ENCODE data around the gene MERTK. TPM values are rescaled to one million over a fixed set of nuclear protein-coding genes. Genes with fewer than 3 reads are reported as not detected.
"Not testable (repeated sequence)": the region's sequence is repeated elsewhere in the genome, so short reads cannot be mapped to it uniquely, and the experiment has no call there.

The MERTK gene
- total RNA-seq, 2 experiments from 2014 or later: 0.09 to 0.30 TPM

DNA sequence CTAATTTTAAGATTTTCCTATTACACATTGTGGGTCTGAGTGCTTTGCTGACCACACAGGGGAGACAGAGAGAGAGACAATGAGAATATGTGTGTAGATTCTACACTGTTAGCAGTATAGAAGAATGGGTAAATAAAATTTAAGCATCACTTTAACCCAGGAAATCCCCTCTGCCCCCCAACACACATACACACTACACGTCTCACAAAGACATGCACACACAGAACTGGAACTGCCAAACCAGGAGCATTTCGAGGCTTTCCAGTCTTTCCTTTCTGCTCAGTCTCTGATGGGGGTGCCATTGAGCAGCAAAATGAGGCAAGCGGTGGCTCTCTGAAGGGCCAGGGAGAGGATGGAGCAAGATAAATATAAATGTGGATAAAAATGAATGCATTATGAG, 2.5 kb downstream of the MERTK start:
- no peaks in the 10 kb centered on the region for H3K36me3 Mint-ChIP-seq
- H3K9me3 Mint-ChIP-seq (ENCODE audit: low read depth): no peaks in the 10 kb centered on the region
- H3K4me3 Mint-ChIP-seq: no peak overlapping the region
- ATAC-seq (no peak), DNase-seq (no peak)
- H3K27me3 Mint-ChIP-seq: peaks cover 44% of the 10 kb centered on the region
- peaks cover 17% of the 10 kb centered on the region for H3K4me1 Mint-ChIP-seq
- no peak overlapping the region for H3K27ac Mint-ChIP-seq
- CTCF ChIA-PET: interaction anchor here (1.2 kb wide), 1 partner anchor 13 kb away, joined by 4 read pairs; no protein-coding TSS in a partner anchor

DNA sequence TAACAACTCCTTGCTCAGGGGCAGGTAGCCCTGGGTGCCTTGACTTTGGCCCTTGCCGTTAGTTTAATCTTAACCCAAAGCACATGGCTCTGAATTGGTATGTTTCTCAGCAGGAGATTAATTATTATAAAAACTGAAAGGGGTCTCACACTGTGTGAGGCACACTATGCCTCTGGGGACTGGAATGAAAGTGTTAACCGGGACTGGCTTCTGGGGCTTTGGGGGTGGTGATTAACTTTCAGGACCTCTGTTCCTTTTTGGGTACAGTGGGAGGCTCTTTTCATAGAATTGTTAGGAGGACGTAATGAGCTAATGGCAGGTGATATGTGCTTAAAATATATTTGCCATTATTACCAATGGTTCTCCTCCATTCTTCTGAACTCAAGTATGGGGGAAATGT, 5.1 kb downstream of the MERTK start:
- no peak for ATAC-seq
- Mint-ChIP-seq H3K36me3 (no peaks in the 10 kb centered on the region), H3K9me3 (ENCODE audit: low read depth) (no peaks in the 10 kb centered on the region), H3K4me1 (peaks cover 20% of the 10 kb centered on the region), H3K4me3 (no peak overlapping the region), H3K27ac (no peak overlapping the region), H3K27me3 (peaks cover 36% of the 10 kb centered on the region)
- CTCF ChIA-PET: interaction anchor here (2.4 kb wide), 1 partner anchor 16 kb away, joined by 5 read pairs; no protein-coding TSS in a partner anchor
- DNase-seq: no peak

DNA sequence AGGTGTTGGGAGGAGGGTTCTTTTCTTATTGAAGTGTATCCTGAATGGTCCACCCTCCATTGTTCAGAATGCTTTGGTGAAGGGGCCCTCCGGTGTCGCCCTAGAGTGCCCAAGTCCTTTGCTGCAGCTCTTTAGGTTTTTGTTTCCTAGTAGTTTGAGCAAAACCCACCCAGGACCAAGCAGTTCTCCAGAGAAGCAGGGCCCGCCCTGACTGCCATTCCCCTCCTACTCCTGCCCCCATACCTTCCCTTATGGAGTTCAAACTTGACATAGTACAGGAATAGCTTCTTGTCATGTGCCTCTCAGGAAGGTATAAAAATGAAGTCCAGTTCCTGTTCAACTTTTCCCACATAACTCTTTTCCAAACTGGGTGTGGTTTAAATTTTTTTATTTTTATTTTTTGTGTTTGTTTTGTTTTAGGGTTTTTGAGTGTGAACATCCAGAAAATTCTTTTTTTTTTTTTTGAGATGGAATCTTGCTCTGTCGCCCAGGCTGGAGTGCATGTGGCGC, 5.6 kb downstream of the MERTK start:
- no peak overlapping the region for H3K27ac Mint-ChIP-seq
- H3K36me3 Mint-ChIP-seq: no peaks in the 10 kb centered on the region
- no peaks in the 10 kb centered on the region for H3K9me3 Mint-ChIP-seq (ENCODE audit: low read depth)
- DNase-seq (no peak), ATAC-seq (no peak)
- peaks cover 20% of the 10 kb centered on the region for H3K4me1 Mint-ChIP-seq
- H3K27me3 Mint-ChIP-seq: peaks cover 34% of the 10 kb centered on the region
- H3K4me3 Mint-ChIP-seq: no peak overlapping the region
- CTCF ChIA-PET: interaction anchor here (2.4 kb wide), 1 partner anchor 16 kb away, joined by 5 read pairs; no protein-coding TSS in a partner anchor

DNA sequence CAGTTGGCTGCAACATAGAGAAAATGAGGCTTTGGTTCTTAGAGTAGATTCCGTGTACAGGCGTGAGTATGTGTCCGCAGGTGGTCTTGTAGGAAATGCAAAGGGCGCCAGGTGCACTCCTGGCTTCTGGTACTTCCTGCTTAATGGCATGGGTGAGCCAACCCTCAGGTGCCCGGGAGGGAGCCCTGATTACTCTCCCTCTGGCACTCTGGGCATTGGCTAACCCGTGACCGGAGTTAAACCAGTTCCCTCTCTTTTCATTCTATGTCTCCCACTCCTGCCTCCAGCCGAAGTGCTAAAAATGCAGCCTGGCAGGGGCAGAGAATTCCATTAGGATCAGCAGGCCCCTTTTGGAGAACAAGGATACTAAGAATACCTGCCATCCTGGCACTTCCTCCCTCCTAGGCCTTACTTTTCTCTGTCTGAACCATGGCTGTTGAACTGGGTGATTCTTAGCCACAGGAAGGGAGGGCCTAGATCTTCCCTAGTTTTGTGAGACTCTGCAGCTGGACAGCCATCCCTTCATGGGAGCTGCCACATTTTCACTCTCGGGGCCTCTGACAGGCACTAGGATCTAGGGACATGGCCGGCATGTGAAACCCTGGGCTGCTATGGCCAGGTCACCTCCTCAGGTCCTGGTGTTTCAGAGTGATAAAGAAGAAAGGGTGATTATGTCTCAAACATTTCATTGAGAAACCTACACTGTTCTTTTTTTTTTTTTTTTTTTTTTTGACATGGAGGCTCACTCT, 6.5 kb downstream of the MERTK start:
- Mint-ChIP-seq H3K4me3 (no peak overlapping the region), H3K27me3 (peaks cover 25% of the 10 kb centered on the region), H3K9me3 (ENCODE audit: low read depth) (no peaks in the 10 kb centered on the region), H3K4me1 (peaks cover 14% of the 10 kb centered on the region), H3K36me3 (no peaks in the 10 kb centered on the region), H3K27ac (no peak overlapping the region)
- CTCF ChIA-PET: interaction anchor here (2.4 kb wide), 1 partner anchor 17 kb away, joined by 5 read pairs; no protein-coding TSS in a partner anchor
- DNase-seq (no peak), ATAC-seq (no peak)

DNA sequence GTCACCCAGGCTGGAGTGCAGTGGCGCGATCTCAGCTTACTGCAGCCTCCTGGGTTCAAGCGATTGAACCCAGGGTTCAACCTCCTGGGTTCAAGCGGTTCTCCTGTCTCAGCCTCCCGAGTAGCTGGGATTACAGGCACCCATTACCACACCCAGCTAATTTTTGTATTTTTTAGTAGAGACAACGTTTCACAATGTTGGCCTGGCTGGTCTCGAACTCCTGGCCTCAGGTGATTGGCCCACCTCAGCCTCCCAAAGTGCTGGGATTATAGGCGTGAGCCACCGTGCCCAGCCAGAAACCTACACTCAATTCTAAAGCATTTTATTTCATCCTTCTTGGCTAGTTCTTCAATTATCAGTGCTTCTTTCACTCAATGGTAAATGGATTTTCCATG, 7.1 kb downstream of the MERTK start:
- Mint-ChIP-seq H3K4me1 (peaks cover 14% of the 10 kb centered on the region), H3K27me3 (peaks cover 19% of the 10 kb centered on the region)
- ATAC-seq; CTCF ChIA-PET; DNase-seq; H3K9me3 Mint-ChIP-seq (ENCODE audit: low read depth); H3K27ac Mint-ChIP-seq; H3K36me3 Mint-ChIP-seq; H3K4me3 Mint-ChIP-seq: not testable (repeated sequence)

DNA sequence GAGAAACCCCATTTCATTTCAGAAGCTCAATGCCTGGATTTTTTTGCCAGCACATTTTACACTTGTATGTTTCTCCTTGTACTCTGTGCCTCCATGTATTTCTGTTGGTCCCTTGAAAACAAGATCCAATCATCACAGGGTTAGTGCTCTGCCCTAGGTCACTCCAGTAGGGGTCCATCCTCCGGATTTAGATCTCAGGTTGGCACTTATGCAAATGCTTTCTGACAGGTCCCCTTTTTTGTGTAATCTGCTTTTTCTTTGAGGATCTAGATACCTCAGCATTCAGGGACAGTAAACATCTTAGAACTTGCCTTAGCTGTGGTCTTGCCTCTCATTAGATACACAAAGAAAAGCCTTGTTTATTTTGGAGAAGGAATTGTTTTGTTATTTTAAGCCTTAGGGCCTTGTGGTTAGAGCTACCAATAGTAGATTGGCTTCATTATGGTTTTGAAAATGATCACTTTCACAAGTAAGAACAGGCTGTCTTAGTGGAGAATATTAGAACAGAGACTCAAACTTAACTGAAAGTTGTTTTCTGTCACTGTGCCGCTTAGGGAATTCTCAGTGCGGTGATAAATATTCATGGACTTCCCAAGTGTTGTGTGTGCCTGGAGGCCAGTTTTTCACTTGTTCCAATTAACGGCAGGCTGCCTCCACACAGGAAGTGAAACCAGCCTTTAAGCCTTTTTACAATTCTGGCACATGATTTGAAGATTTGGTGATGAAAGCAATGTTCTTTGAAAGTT, 7.8 kb downstream of the MERTK start:
- DNase-seq (no peak), ATAC-seq (no peak)
- no peaks in the 10 kb centered on the region for H3K36me3 Mint-ChIP-seq
- no peak overlapping the region for H3K27ac Mint-ChIP-seq
- H3K4me3 Mint-ChIP-seq: no peak overlapping the region
- no peaks in the 10 kb centered on the region for H3K9me3 Mint-ChIP-seq (ENCODE audit: low read depth)
- H3K27me3 Mint-ChIP-seq: peaks cover 15% of the 10 kb centered on the region
- CTCF ChIA-PET: no interaction called here
- H3K4me1 Mint-ChIP-seq: peaks cover 9% of the 10 kb centered on the region

DNA sequence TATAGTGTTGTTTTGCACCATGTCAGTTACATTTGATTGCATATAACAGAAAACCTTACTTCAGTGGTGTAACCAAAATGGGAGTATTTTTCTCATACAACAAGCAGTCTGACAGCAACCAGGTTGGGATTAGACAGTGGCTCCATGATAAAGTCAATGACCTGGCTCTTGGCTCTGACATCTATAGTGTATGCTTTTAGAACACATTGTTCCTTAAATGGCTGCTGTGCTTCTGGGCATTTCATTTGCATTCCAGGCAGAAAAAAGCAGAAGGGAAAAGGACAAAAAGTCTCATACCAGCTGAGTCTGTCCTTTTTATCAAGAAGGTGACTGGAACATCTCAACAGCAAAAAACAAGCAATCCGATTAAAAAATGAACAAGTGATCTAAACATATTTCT, 10.2 kb downstream of the MERTK start:
- Mint-ChIP-seq H3K27me3 (peaks cover 8% of the 10 kb centered on the region), H3K27ac (no peak overlapping the region), H3K36me3 (no peaks in the 10 kb centered on the region), H3K9me3 (ENCODE audit: low read depth) (no peaks in the 10 kb centered on the region), H3K4me1 (peaks cover 9% of the 10 kb centered on the region), H3K4me3 (no peak overlapping the region)
- ATAC-seq (no peak), DNase-seq (no peak)
- CTCF ChIA-PET: no interaction called here

DNA sequence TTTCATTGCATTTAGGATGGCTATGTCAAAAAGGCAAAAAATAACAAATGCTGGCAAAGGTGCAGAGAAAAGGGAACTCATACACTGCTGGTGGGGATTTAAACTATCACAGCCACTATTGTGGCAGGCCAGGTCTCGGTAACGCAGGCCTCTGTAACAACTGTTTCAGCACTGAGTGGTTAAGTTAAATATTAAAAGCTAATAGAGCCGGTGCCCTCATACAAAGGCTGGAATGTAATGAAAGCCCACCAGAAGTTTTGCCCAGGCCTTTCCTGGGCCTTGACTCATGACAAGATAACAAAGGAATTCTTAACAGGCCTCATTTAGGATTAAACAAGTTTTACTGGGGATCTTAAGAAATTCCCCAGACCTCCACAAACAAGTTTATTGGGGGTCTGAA, 10.7 kb downstream of the MERTK start:
- Mint-ChIP-seq H3K9me3 (ENCODE audit: low read depth) (no peaks in the 10 kb centered on the region), H3K4me1 (peaks cover 9% of the 10 kb centered on the region), H3K4me3 (no peak overlapping the region), H3K27ac (no peak overlapping the region), H3K36me3 (no peaks in the 10 kb centered on the region), H3K27me3 (peaks cover 8% of the 10 kb centered on the region)
- CTCF ChIA-PET: no interaction called here
- DNase-seq: no peak
- no peak for ATAC-seq

DNA sequence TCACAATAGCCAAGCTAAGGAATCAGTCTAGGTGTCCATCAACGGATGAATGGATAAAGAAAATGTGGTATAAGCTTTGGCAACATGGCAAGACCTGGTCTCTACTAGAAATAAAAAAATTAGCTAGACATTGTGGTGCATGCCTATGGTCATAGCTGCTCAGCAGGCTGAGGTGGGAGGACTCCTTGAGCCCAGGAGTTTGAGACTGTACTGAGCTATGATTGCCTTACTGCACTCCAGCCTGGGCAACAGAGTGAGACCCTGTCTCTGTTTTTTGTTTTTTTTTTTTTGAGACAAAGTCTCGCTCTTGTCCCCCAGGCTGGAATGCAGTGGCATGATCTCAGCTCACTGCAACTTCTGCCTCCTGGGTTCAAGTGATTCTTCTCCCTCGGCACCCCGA, 11.6 kb downstream of the MERTK start:
- peaks cover 10% of the 10 kb centered on the region for H3K27me3 Mint-ChIP-seq
- DNase-seq; H3K27ac Mint-ChIP-seq; H3K4me3 Mint-ChIP-seq; CTCF ChIA-PET; H3K36me3 Mint-ChIP-seq; H3K4me1 Mint-ChIP-seq; H3K9me3 Mint-ChIP-seq (ENCODE audit: low read depth); ATAC-seq: not testable (repeated sequence)

DNA sequence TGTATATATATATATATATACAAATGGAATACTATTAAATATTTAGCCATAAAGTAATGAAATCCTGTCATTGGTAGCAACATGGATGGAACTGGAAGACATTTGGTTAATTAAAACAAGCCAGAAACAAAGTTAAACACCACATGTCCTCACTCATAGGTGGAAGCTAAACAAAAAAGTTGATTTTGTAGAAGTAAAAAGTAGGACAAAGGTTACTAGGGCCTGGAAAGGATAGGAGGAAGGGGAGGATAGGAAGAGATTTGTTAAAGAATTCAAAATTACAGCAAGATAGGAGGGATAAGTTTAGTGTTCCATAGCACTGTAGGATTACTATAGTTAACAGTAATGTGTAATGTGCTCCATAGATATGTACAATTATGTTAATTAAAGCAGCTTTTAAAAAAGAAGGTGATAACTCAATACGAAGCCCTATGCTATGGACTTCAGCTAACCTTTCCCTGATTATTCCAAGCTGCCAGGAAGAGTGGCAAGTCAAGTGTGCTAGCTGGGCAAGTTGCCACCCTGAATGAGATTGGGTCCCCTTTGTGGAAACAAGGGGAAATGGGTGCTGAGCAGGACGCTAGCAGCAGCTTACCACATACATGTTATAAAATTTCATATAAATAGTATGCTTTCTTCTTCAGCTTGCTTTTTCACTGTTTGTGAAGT, 12.3 kb downstream of the MERTK start:
- ATAC-seq (no peak), DNase-seq (no peak)
- no peak overlapping the region for H3K4me3 Mint-ChIP-seq
- H3K9me3 Mint-ChIP-seq (ENCODE audit: low read depth): no peaks in the 10 kb centered on the region
- peaks cover 16% of the 10 kb centered on the region for H3K27me3 Mint-ChIP-seq
- no peak overlapping the region for H3K27ac Mint-ChIP-seq
- H3K36me3 Mint-ChIP-seq: no peaks in the 10 kb centered on the region
- peaks cover 9% of the 10 kb centered on the region for H3K4me1 Mint-ChIP-seq
- CTCF ChIA-PET: no interaction called here

DNA sequence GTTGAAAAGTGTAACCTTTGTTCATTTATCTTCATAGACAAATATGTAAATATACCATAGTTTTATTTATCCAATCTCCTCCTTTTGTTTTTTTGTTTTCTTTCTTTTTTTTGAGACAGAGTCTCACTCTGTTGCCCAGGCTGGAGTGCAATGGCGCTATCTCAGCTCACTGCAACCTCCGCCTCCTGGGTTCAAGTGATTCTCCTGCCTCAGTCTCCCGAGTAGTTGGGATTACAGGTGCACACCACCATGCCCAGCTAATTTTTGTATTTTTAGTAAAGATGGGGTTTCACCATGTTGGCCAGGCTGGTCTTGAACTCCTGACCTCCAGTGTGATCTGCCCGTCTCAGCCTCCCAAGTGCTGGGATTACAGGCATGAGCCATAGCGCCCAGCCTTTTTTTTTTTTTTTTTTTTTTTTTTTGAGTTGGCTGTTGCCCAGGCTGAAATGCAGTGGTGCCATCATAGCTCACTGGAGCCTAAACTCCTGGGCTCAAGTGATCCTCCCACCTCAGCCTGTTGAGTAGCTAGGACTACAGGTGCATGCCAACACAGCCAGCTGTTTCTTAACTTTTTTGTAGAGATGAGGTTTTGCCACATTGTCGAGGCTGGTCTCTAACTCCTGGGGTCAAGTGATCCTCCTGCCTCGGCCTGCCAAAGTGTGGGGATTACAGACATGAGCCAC, 13.0 kb downstream of the MERTK start:
- H3K4me1 Mint-ChIP-seq; H3K36me3 Mint-ChIP-seq; H3K27ac Mint-ChIP-seq; H3K4me3 Mint-ChIP-seq; ATAC-seq; DNase-seq; H3K9me3 Mint-ChIP-seq (ENCODE audit: low read depth); CTCF ChIA-PET: not testable (repeated sequence)
- peaks cover 17% of the 10 kb centered on the region for H3K27me3 Mint-ChIP-seq

DNA sequence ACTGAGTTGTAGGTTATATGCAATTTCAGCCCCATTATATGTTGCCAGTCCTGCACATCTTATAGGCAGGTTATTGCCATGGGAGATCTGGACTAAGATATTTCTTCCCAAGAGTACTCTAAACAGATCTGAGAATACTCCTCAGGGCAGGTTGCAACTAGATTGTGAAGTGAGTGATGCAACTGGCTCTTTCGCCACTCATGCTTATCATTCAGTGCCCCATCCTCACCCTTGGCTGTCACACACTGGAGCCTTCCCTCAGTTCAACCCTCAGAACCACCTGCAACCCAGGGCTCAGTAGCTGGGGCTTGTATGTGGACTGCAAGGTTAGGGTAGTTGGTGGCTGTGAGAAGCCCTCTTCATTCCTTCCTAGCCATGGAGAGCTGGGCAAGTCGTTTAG, 14.1 kb downstream of the MERTK start:
- no peaks in the 10 kb centered on the region for H3K4me1 Mint-ChIP-seq
- H3K27ac Mint-ChIP-seq: no peak overlapping the region
- H3K9me3 Mint-ChIP-seq (ENCODE audit: low read depth): no peaks in the 10 kb centered on the region
- no peaks in the 10 kb centered on the region for H3K36me3 Mint-ChIP-seq
- DNase-seq (no peak), ATAC-seq (no peak)
- no peak overlapping the region for H3K4me3 Mint-ChIP-seq
- CTCF ChIA-PET: no interaction called here
- peaks cover 13% of the 10 kb centered on the region for H3K27me3 Mint-ChIP-seq

DNA sequence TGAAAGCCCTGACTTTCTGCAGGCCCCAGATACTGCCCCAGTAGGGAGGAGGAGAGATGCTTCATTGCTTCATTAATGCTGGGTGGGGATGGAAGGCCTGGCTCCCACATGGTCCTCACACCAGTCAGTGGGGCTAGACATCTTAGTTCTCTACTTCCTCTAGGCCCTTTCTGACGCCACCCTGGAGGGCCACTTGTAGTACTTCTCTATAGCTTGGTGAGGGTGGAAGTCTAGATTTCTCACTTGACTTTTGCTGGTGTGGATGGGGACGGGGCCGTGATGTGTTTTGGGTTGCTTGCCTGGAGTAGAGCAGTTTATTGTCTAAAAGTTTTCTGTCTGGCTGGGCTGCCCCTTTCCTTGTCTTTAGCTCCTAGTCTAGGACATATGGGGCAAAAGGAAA, 18.7 kb downstream of the MERTK start:
- Mint-ChIP-seq H3K9me3 (ENCODE audit: low read depth) (no peaks in the 10 kb centered on the region), H3K27me3 (peaks cover 16% of the 10 kb centered on the region), H3K36me3 (no peaks in the 10 kb centered on the region), H3K4me1 (peaks cover 1% of the 10 kb centered on the region), H3K27ac (no peak overlapping the region), H3K4me3 (no peak overlapping the region)
- no peak for ATAC-seq
- CTCF ChIA-PET: no interaction called here
- DNase-seq: no peak
